Stimulated activated CD8-positive, alpha-beta memory T cell treated with anti-CD3 and anti-CD28 coated beads, Interleukin-4, amount 100 ng/mL, for 4 hours (primary cell): ENCODE results near the gene BDH1.

Experiments used
- DNase-seq, 2 donors: peaks; one replicate each; pipeline ENCODE4 v3.0.0-alpha.2; 2020; ENCODE audit warnings: low read depth in 2 of 2, low spot score in 1 of 2

The BDH1 gene

DNA sequence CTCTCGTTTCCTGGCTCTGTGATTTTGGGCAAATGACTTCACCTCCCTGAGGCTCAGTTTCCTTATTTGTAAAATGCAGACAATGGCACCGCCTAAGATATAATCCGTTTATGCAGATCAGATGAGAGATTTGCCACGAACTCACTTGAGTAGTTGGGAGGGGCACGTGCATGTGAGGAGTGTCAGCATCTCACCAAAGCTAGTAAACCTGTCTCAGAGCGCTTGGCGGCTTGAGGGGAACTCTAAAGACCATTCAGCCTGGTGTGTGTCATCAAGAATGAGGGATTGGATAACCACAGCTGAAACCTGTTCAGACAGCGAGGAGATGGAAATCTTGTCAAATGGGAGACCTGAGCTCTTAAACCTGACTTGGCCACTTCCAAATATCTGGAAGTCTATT lies 48.7 kb downstream of the BDH1 start:
- DNase-seq: no peak

DNA sequence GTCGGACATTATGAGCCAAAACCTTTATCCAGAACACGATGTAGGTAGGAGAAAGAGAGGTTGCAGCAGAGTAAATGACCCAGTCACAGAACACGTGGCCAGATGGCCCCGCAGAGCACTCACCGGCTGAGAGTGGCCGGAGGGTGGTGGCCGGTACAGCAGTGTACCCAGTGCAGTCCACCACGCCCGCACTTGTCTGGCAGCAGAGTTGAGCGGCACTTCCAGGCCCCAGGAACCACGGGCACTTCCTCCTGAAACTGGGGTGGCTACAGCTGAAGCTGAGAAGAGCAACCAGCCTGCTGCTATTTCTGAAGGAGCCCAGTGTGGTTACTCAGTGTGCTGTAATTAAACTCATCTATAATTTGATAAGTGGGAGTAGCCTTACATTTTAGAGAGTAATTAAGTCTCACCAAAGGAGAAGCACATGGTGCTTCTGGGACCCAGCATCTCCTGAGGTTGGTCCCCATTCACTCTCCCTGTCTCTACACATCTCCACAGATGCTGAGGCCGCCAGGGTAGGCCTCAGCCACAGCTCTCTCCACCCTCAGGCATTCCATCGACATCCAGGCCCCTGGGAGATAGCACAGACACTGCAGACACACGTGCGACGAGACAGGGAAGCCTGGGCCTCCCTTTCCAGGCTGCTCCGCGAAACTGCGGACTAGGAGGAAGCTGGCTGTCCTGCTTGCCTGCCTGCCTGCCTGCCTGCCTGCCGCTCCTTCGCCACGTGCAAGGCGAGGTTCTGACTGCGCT lies 49.8 kb downstream of the BDH1 start:
- no peak for DNase-seq

DNA sequence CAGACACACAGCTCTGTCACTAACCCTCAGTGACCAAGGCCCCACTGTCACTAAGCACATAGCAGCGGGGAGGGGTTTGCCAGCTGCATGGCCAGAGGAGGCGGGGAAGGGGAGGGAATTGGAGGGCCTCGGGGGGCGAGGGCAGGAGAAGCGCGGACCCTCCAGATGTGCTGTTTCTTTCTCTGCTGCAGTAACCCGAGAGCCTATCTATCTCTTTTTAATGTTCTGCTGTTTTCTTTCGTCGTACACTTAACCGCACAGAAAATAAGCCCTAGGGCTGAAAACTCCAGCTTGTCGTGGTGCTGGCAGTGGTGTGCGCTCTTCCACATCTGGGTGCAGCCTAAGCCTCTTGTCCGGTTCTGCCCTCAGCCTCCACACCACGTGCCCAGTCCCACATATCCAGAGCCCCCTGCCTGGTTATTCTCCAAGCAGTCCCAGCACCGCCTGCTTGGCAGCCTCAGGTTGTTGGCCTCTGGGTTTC lies 51.1 kb downstream of the BDH1 start:
- DNase-seq: no peak

DNA sequence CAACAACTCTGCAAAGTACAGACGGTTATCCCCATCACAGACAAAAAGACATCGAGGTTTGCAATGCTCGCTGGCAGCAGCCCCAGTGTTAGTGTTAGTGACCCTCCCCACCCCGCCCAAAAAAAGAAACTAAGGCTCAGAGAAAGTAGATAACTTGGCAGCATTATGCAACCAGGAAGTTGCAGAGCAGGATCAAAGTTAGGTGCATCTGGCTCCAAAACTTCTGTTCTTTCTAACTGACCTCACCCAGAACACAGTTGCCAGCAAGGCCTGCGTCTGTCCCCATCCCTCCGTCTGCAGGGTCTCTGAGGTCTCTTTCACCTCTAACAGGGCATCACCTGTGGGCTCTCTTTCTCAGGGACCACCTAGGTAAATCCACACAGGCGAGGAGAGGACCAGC lies 51.5 kb downstream of the BDH1 start:
- no peak for DNase-seq

DNA sequence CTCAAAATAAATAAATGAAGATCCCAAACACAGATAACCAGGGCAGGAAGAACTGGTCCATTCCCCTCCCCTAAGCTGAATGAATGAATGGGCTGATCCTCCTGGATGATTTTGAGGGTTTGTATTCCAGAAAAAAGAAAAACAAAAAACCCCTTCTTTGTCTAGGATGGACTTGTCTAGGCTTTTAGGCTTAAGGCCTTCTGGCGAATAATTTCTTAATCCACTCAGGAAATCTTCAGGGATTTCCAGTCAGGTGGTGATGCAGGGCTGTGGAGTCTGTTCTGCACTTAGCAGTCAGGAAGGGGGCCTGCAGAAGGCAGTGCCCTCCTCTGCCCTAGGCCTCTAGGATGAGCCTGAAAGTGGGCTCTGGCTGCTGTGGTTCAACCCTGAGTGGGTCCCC lies 52.1 kb downstream of the BDH1 start:
- DNase-seq: no peak

DNA sequence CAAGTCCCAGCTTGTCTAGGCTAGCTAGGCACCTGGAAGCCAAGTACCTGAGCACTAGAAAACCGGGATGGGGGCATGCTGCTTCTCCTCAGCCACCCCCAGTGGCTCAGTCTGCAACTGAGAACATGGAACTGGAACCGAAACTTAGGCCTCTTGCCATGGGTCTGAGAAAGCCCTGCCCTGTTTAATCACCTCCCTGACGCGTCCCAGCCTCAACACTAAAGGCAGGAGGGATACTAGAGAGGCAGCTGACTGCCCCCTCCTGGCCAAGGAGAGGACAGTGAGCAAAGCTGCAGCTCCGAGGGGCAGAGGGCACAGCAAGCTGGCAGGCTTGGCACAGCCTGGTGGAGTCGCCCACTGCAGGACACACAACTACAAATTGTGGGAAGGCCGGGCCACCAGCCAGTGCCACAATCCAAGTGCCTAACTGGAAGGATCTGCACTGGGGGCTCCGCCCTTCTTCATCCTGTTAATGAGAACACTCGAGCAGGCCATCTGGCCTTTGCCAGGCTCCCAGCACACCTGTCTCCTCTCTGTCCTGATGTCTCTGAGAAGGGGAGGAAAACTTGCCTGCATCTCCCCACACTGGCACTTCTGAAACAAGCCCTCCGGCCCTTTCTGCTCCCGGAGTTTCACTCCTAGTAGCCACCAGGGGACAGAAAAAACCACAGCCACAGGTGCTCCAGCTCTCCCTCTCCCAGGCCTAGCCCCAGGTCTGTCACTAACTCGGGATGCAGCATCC lies 53.7 kb downstream of the BDH1 start:
- no peak for DNase-seq

DNA sequence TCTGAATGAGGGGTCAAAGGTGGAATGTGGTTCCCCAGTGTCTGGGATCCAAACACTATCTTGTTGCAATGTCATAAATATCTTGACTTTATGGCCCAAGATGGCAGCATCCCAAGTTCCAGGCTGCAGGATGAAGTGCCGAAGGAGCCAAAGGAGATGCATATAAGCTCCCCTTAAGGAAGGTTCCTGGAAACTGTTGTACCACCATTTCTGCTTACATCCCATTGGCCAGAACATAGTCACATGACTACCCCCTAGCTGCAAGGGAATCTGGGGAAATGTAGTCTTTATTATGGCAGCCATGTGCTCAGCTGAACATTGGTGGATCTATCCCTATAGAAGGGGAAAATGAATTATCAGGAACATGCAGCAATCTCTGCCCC lies 54.3 kb downstream of the BDH1 start:
- no peak for DNase-seq

DNA sequence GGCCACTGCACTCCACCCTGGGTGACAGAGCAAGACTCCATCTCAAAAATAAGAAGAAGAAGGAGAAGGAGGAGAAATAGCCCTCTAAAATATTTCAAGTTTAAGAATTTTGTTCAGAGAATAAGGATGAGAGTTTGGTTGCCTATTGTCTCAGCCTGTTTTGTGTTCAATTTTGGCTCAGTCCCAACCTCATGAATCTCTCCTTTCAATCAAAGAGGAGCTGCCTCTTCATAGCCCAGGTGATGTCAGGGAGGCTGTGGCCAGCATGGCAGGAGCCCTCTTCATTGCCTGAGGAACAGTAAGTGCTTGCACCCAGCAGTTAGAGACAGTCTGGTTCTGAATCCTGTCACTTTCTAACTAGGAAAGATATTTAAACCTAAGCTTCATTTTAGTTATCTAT lies 55.0 kb downstream of the BDH1 start:
- no peak for DNase-seq

DNA sequence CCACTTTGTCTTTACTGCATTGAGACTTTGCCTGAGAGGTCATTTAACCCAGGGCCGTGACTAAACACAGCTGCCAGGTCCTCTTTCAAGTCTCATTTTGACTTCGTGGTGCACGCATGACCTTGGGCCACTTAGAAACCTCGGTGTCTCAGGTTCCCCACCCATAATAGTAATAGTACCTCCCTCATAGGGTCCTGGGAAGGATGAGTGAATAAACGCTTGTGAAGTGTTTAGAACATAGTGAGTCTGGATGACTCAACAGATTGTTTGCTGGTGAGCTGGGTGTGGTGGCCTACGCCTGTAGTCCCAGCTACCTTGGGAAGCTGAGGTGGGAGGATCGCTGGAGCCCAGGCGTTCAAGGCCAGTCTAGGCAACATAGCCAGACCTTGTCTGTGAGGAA lies 56.3 kb downstream of the BDH1 start:
- no peak for DNase-seq

DNA sequence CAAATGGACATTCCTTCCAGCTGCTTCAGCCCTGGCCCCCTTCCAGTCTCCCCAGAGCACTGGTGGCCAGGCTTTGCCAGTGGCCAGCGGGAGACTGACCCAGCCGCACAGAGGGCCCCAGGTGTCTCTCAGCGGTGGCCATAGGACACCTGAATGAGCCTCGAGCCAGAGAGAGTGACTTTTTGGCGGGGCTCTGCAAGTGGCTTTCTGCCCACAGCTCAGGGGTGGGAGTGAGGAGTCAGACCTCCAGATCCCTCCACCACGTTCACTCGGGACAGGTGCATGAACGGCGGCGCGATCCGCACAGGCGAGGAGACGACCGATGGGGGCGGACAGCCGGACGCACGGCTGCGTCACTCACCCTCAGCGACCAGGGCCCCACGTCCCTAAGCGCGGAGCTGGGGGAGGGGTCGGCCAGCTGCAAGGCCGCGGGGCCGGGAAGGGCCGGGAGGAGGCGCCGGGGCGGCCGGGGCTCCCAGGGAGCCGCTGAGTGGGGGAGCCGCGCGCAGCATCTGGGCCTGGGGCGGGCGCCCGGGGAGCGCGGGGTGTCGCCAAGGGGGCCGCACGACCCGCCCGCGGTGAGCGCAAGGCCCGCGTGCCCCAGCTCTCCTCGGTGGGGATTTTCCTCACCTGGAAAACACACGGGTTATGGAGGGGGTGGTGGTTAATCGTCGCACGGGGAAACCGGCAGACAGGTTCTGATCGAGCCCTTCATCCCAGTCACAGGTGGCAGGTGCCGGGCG lies 57.1 kb downstream of the BDH1 start:
- no peak for DNase-seq

DNA sequence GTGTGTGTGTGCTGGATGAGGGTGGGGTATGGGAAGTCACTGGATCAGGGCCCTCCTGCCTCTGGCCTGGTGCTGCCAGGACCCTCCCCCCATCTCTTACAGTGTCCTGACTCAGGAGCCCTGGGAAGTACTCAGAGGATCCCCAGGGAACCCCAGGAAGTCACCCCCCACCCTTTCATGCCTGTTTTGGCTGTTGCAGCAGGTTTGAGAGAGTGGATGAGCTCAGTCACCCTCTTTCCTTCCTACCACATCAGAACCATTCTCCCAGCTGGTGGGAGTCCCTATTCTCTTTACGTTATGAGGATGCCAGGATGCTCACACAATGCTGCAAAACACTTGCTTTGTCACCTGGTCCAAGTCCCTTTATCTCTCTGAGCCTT lies 59.0 kb downstream of the BDH1 start:
- DNase-seq: no peak

DNA sequence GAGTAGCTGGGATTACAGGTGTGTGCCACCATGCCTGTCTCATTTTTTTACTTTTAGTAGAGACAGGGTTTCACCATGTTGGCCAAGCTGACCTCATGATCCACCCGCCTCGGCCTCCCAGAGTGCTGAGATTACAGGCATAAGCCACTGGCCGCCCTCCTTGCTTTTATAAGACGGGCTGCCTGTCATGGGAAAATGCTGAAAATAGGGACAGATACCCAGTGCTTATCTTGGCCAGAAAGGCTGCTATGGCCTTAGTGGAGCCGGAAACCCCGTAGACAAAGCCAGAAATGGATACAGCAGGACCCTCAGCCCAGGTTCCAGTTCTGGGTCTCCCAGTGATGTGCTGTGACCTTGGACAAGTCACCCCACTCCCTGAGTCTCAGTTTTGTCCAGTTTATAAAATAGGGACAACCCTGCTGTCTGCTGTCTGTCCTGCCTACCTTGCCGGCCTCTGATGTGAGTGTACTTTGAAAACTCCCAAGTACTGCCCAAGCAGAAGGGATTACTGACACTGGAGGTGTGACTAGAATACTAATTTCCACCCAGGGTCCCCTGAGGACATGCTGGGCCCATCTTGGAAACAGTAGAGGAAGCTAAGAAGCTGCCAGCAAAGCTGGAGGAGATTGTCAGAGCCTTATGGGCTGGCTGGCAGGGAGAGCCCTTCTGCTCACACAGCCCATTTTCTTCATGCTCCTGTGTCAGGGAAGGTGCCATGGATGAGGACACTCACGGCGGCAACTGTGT lies 59.6 kb downstream of the BDH1 start:
- DNase-seq: no peak

DNA sequence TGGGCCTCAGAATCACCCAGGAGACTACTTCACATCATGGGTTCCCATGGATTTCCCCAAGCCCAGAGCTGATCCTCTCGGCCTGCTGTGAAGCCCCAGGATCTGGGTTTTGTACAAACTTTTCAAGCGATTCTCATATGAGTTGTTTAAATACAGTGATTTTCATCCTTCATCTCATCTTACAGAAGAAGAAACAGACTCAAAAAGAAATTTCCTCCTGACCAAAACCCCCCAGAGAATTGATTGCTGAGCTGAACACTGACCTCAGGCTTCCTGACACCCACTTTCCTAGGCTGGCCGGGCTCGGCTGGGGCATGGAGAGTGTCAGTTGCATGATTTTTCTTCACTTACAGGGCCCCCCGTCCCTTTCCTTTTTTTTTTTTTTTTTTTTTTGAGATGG lies 60.3 kb downstream of the BDH1 start:
- DNase-seq: no peak

DNA sequence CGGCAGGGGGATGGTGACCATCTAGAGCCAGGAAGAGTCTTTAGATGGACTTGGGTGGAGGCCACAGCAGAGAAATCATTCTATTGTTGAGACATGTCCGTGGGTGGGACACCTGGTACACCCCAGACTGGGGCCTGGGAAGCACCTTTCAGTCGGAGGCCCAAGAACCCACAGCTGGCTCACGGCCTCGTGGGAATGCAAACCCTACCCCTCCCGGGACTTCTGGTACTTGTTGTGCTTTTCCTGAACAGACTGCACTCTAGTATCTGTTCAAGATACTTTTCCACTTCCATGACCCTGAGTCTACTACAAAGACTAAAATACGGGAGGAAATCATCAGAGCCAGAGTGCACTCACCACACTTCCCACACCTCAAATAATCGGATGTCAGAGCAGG lies 60.7 kb downstream of the BDH1 start:
- DNase-seq: no peak

DNA sequence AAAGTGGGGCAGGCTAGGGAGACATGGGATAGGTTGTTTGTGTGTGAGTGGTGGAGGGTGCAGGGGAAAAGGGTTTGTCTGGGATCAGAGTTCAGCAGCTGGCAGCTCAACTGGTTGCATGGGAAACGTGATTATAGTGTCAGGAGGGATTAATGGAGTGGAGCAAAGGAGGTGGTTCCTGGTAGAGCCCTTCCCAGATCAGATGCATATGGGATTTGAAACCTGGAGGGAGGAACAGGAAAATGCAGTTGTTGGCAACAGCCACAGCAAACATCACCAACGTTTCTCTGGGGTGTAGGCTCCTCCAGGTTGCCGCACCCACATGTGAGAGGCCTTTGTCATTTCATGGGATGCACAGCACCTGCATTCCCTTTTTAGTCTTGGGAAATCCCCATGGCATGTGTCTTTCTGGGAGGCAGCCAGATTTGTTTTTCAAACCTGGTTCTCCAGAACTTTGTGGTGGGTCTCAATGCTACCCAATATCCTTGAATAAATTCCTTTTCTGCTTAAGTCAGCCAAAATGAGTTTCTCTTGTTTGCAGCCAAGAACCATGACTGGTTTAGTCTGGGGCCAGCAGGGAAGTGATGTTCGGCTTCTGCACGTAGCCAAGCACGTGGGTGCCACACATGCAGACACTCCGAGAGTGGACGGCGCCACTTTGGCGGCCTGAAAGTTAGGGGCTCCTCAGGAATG lies 61.3 kb downstream of the BDH1 start:
- no peak for DNase-seq

DNA sequence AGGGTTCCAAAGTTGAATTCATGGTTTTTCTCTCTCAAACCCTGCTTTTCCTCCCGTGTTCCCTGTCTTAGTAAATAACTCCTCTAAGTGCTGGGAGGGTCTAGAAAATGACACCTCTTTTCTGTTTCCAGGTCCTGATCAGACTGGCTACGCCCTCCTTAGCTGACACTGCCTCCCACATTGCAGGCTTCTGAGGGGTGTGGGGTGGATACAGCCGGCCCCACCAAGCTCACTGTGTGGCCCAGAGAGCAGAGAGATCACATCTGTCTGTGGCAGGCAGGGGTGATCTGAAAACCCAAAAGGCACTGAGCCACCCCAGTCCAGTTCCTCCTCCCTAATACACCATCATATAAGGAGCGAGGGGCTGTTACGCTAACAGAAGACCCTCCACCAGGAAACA lies 62.7 kb downstream of the BDH1 start:
- no peak for DNase-seq

DNA sequence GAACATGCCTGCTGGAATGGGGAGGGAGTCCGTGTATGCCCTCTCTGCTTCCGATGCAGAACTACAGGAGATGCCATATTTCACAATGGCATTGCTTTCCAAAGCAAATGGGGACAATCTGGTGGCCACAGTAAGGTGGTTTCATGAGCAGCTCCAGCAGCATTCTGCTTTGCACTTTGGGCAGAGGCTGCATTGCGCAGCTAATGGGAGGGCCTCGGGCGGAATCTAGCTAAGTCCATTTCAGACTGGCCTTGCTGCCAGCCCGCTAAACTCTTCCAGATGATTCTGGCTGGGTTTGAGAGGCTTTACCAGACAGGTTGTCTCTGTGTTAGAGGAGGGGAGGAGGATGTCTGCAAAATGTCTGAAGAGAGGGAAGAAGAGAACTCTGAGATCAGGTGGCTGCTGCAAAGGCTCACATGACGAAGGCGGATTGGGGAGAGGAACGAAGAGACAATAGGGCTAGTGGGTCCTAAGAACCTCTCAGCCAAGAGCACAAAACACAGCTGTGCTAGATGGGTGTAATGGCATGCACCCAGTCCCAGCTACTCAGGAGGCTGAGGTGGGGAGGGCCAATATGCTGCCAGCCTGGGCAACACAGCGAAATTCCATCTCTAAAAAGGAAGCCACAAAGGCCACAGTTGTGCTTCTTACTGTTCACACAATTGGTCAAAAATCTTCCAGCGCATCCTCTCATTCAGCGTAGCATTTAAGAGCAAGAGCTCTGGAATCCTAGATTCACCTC lies 63.7 kb downstream of the BDH1 start:
- DNase-seq: no peak

DNA sequence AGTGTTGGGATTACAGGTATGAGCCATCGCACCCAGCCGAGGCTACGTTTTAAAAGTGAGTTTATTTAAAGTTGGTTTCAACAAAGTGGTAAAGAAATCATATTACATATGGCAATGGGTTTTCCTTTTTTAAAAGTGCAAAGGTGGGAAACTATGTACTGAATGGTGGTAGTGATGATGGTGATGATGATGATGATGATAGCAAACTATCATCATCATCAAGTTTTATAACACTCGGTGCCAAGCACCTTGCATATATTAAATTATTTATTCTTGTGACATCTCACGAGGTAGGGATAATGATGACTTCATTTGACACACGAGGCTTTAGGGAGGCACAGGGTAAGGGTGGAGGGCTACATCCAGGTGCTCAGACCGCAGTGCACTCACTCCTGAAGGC lies 64.3 kb downstream of the BDH1 start:
- DNase-seq: no peak

DNA sequence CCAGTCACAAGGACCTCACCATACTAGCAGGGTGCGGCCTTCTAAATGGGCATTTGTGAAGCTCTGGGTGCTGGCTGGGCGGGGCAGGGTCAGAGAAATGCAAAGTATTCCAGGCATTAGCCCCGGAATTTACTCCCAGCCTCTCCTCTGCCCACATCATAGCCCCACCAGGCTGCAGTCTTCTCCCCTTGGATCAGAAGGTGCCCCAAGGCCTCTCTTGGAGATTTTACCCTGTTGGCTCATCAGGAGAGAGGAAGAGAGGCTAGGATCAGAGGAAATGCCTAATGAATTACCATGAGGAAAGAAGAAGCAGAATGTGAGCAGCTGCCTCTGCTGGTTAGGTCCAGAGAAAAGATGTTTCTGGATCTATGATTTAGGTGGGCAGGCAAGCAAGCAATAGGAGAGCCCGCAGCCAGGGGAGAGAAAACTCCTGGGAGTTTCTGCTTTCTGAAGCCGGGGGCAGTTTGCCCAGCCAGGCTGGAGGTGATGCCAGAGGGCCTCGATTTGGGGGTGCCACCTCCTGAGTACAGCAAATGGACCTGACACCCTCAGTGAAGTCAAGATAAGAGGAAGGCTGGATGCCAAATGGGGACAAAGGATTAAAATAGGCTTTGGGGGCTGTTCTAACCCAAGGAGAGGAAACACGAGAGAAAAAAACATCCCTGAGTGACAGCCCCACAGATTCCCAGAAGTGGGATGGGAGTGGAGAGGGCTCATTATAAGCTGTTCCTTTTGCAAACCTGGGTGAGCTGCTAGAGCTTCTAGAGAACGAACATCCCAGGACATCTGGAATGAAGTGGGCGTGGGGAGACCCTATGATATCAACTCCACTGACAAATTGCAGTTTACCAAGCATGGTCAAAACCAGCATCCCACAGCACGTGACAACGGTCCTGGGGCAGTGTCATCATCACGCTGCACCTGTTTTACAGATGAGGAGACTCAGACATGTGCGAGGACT lies 65.4 kb downstream of the BDH1 start:
- no peak for DNase-seq
